NT2/D1 (cell line): ENCODE results near the gene CCDC80.

Source experiments
- SUZ12 ChIP-seq: IDR thresholded peaks from 2 replicates; pipeline ENCODE4 v1.6.1; 2011; ENCODE audit not compliant: insufficient read length, insufficient read depth; ENCODE audit errors: extremely low read depth
- YY1 ChIP-seq: IDR thresholded peaks from 2 replicates; pipeline ENCODE4 v1.6.1; 2011; ENCODE audit not compliant: insufficient read length, insufficient read depth
- ZNF274 ChIP-seq: IDR thresholded peaks from 2 replicates; pipeline ENCODE4 v1.6.1; 2011; ENCODE audit warnings: mild to moderate bottlenecking, low read depth, low read length

DNA sequence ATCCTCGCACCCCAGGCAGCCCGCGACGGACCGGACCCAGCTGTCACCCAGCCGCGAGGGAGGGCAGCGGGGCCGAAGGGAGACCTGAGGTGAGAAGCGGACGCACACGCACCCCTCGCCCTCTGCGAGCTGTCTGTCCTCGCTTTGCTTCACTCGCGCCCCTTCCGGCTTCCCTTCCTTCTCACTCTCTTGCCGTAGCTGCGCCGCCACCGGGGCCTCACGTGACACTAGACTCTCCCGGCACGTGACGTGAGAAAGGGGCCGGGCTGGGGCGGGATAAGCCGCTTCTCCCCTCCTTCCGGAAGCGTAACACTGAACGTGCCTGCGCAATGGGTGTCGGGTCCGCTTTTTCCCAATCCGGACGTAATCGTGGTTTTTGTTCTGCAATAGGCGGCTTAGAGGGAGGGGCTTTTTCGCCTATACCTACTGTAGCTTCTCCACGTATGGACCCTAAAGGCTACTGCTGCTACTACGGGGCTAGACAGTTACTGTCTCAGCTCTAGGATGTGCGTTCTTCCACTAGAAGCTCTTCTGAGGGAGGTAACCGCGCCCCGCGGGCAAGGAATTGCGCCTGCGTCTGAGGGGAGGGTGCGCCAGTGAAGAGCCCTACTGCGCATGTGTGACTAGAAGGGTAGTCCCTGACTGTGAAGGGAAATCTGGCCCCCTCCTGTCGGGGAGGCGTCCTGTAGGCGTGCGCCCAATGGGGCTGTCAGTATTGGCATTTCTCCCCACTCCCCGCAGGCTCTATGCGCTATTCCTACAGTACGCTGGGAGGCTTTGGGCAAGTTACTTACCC, 79.0 kb downstream of the CCDC80 start, which contains the start of the genes ATG3 and SLC35A5:
- TF ChIP-seq YY1: no peak
- TF ChIP-seq ZNF274: no peak
- TF ChIP-seq SUZ12: no peak
